ENCODE results near the gene TBCA.
"Not testable (repeated sequence)": the region's sequence is repeated elsewhere in the genome, so short reads cannot be mapped to it uniquely, and the experiment has no call there.

Gene TBCA

DNA sequence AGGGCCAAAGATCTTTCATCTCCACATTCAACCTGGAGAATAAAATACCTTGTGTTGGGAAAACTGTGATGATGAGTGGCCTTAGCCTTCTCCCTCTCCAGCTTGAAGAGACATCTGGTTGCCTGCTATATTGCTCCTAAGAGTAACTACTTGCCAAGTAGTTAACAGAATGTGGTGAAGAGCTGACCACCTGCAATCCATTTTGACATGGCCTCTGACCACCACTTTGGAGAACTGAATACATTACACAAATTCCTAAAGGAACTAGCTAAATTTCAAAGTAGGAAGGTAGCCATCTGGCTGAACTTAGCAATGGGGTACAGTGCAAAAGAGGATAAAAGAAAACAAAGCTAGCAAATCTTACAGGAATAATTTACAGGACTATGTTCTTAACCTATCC is 7.2 kb downstream of the TBCA start:
- TF ChIP-seq, protein P1, sequence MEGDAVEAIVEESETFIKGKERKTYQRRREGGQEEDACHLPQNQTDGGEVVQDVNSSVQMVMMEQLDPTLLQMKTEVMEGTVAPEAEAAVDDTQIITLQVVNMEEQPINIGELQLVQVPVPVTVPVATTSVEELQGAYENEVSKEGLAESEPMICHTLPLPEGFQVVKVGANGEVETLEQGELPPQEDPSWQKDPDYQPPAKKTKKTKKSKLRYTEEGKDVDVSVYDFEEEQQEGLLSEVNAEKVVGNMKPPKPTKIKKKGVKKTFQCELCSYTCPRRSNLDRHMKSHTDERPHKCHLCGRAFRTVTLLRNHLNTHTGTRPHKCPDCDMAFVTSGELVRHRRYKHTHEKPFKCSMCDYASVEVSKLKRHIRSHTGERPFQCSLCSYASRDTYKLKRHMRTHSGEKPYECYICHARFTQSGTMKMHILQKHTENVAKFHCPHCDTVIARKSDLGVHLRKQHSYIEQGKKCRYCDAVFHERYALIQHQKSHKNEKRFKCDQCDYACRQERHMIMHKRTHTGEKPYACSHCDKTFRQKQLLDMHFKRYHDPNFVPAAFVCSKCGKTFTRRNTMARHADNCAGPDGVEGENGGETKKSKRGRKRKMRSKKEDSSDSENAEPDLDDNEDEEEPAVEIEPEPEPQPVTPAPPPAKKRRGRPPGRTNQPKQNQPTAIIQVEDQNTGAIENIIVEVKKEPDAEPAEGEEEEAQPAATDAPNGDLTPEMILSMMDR (conservative IDR thresholded peaks at IDR 0.05; ENCODE audit: low read depth), result no peak
- ChIA-PET CTCF (interaction anchor here (0.6 kb wide), 1 partner anchor 17 kb away, joined by 3 read pairs; no protein-coding TSS in a partner anchor), POLR2A (ENCODE audit: low non-redundant PET) (no interaction called here)
- H3K27ac ChIP-seq, result no peak overlapping the region
- no peak for DNase-seq (ENCODE audit: low spot score)

DNA sequence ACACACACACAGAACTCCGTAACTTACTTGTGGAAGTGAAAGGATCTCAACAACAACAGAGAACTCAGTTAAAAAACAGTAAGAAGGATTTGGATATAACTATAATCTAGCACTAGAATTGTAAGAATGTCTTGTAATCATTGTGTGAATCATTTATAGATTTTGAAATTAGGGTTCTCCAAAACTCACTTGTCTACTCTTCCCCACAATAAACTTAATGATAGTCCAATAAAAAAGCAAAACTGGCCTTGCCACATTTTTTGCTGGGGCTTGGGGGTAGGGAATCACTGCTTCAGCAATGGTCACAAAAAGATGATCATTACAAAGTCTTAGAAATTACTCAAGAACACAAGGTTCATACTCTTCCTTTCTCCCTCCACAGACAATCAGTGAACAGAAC is 8.8 kb downstream of the TBCA start:
- POLR2A ChIA-PET (ENCODE audit: low non-redundant PET), result no interaction called here
- no peak overlapping the region for H3K27ac ChIP-seq
- TF ChIP-seq, protein P1 (conservative IDR thresholded peaks at IDR 0.05; ENCODE audit: low read depth), result no peak
- DNase-seq (ENCODE audit: low spot score), result no peak
- CTCF ChIA-PET, result no interaction called here

DNA sequence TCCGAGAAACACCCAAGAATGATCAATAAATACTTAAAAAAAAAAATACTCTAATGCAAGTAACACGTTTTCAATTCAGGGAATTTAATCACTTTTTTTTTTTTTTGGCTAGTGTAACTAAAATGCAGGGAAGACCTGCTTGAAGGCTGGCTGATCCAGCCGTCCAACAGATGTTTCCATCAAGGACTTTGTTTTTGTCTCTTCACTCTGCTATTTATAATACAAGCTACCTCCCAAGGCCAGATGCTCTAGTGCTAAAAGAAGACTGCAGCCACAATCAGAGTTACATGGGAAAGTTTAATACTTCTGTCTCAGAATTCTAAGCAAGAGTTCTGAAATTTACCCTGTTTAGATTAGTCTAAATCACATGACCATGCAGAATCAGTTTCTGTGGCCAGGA is 14.5 kb downstream of the TBCA start:
- ChIA-PET CTCF (interaction anchor here (0.6 kb wide), 1 partner anchor 277 kb away, joined by 3 read pairs; no protein-coding TSS in a partner anchor), POLR2A (ENCODE audit: low non-redundant PET) (no interaction called here)
- DNase-seq (ENCODE audit: low spot score), result no peak
- H3K27ac ChIP-seq, result no peak overlapping the region
- TF ChIP-seq, protein P1 (conservative IDR thresholded peaks at IDR 0.05; ENCODE audit: low read depth), result no peak

DNA sequence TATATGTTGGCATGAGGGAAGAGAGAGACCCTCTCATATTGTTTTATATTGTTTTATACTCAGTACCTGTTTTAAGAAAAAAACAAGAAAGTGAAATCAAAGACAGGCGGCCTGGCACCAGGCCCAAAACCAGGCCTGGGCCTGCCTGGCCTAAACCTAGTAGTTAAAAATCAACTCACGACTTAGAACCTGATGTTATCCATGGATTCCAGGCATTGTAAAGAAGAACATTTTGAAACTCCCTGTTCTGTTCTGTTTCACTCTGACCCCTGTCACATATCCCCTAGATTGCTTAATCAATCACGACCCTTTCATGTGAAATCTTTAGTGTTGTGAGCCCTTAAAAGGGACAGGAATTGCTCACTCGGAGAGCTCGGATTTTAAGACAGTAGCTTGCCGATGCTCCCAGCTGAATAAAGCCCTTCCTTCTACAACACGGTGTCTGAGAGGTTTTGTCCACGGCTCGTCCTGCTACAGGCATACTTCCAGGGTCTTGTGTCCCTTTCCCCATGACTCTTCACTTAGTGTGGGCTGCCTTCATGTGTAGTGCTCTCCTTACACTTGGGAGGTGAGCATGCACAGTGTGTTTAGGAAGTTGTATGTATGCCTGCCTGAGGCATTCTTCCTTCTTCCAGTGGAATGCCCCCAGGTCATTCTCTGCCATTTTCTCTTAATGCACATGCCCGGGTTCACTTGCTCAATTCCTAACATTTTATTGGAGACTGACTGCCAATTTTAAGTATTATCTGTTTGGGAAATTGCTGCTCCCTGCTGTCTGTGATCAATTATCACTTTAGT is 17.8 kb downstream of the TBCA start:
- ChIA-PET CTCF (no interaction called here), POLR2A (ENCODE audit: low non-redundant PET) (no interaction called here)
- DNase-seq (ENCODE audit: low spot score), result no peak
- TF ChIP-seq, protein P1 (conservative IDR thresholded peaks at IDR 0.05; ENCODE audit: low read depth), result no peak
- H3K27ac ChIP-seq, result peak overlapping the region; percentile 39

DNA sequence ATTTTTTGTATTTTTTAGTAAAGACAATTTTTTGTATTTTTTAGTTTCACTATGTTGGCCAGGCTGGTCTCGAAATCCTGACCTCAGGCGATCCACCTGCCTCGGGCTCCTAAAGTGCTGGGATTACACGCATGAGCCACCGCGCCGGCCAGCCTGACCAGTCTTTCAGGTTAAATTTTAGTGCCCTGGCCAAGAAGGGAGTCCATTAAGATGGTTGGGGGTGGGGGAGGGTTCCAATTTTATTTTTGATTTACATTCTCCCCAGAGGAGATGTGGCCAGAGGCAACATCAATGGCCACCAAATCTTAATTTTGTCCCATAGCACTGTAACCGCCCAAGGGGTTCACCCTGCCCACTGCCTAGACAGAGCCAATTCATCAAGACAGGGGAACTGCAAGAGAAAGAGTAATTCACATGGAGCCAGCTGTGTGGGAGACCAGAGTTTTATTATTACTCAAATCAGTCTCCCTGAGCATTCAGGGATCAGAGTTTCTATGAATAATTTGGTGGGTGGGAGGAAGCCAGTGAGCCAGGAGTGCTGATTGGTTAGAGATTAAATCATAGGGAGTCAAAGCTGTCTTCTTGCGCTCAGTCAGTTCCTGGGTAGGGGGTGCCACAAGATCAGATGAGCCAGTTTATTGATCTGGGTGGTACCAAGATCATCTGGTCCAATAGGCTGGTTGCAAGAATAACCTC is 24.7 kb downstream of the TBCA start:
- no peak for DNase-seq (ENCODE audit: low spot score)
- POLR2A ChIA-PET (ENCODE audit: low non-redundant PET), result no interaction called here
- H3K27ac ChIP-seq, result no peak overlapping the region
- TF ChIP-seq, protein P1 (conservative IDR thresholded peaks at IDR 0.05; ENCODE audit: low read depth), result no peak
- CTCF ChIA-PET, result no interaction called here

DNA sequence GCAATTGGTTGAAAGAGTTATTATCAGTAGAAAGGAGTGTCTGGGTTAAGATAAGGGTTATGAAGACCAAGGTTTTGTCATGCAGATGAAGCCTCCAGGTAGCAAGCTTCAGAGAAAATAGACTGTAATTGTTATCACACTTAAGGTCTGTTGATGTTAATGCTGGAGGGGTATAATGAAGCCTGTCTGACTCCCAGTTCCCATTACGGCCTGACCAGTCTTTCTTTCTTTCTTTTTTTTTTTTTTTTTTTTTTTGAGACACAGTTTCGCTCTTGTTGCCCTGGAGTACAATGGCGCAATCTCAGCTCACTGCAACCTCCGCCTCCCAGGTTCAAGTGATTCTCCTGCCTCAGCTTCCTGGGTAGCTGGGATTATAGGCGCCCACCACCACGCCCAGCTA is 25.2 kb downstream of the TBCA start:
- H3K27ac ChIP-seq; POLR2A ChIA-PET (ENCODE audit: low non-redundant PET); DNase-seq (ENCODE audit: low spot score); CTCF ChIA-PET: not testable (repeated sequence)

DNA sequence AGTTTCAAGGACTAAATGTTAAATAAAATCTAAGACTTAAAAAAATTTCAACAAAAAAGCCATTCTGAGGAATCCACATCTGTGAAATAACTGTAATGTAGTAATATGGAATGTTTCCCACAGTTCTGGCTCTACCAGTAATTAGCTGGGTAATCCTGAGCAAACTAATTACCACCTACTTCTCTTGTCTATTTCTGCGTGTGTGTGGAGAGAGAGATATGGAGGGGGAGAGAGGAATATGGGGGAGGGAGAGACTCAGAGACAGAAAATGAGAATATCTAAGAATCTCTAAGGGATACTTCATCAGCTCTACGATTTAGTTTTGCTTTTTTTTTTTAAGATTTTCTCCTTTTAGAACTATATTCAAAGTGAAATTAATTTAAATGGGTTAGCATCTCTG is 28.0 kb downstream of the TBCA start:
- no peak for DNase-seq (ENCODE audit: low spot score)
- ChIA-PET POLR2A (ENCODE audit: low non-redundant PET) (no interaction called here), CTCF (interaction anchor here (0.5 to 0.7 kb wide), 3 partner anchors 50 to 1258 kb away, joined by 3 read pairs; no protein-coding TSS in a partner anchor)
- TF ChIP-seq, protein P1 (conservative IDR thresholded peaks at IDR 0.05; ENCODE audit: low read depth), result no peak
- H3K27ac ChIP-seq, result no peak overlapping the region

Data from RWPE1 (cell line).